Measurements from ENCODE around the gene KIAA1328. TPM values are rescaled to one million over a fixed set of nuclear protein-coding genes. Genes with fewer than 3 reads are reported as not detected.

Gene KIAA1328
- total and polyA plus RNA-seq, 11 donors = 1.4 to 6.4 (median 4.0) TPM

DNA sequence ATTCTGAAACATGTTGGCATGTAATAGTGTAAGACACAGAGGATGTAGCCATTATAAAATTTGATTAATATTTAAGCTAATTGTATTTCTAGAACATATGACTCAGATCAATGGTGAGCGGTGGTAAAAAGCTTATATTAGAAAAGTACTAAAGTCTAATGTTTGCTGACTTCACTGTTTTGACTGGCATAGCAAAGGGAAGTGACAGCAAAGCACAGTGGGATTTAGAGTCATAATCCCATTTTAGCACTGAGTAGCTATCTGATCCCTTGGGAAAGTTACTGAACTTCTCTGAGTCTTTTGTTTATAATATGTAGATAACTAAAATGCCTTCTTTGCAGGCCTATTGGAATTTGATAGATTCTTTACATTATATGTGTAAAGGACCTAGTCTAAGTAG lies 60.4 kb downstream of the KIAA1328 start:
- WGBS, 4 donors = 57 to 80% (median 73%) methylated on average over 1 of the region's 1 CpG
- H3K36me3 ChIP-seq = peaks cover 0 to 6% (median 0%) of the 10 kb centered on the region in 9 donors
- no peak overlapping the region for H3K27ac ChIP-seq
- no peaks in the 10 kb centered on the region for H3K9me3 ChIP-seq
- H3K4me3 ChIP-seq = no peak overlapping the region
- TF ChIP-seq, protein P1, sequence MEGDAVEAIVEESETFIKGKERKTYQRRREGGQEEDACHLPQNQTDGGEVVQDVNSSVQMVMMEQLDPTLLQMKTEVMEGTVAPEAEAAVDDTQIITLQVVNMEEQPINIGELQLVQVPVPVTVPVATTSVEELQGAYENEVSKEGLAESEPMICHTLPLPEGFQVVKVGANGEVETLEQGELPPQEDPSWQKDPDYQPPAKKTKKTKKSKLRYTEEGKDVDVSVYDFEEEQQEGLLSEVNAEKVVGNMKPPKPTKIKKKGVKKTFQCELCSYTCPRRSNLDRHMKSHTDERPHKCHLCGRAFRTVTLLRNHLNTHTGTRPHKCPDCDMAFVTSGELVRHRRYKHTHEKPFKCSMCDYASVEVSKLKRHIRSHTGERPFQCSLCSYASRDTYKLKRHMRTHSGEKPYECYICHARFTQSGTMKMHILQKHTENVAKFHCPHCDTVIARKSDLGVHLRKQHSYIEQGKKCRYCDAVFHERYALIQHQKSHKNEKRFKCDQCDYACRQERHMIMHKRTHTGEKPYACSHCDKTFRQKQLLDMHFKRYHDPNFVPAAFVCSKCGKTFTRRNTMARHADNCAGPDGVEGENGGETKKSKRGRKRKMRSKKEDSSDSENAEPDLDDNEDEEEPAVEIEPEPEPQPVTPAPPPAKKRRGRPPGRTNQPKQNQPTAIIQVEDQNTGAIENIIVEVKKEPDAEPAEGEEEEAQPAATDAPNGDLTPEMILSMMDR (IDR thresholded peaks at IDR 0.05) = no peak
- TF ChIP-seq POLR2A (IDR thresholded peaks at IDR 0.05) = no peak
- ATAC-seq (peak in 1 of 4 donors; percentile 42), DNase-seq (no peak)
- intact Hi-C loops (cut with DNase I) = no loop called here
- H3K4me1 ChIP-seq = peaks cover 0 to 26% (median 5%) of the 10 kb centered on the region in 12 donors
- H3K27me3 ChIP-seq = no peaks in the 10 kb centered on the region

DNA sequence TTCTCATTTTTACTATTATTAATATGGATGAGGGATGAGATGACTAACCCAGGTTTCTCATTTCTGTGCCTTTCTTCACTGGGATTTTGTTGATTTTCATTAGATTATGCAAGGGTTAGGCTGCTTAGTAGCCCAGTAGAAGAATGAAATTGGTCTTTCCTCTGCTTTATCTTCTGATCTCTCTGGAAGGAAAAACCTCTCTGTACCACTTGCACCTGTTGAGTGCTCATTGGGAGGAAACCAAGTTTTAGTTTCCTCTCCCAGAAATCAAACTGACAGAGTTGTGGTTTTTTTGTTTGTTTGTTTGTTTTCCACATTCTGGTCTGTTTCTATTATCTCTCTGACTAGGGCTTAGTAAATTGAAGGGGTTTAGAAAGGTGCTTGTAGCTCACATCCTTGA lies 60.8 kb downstream of the KIAA1328 start:
- H3K27ac ChIP-seq = no peak overlapping the region
- H3K4me1 ChIP-seq = peaks cover 0 to 26% (median 5%) of the 10 kb centered on the region in 12 donors
- no peaks in the 10 kb centered on the region for H3K9me3 ChIP-seq
- DNase-seq (no peak), ATAC-seq (no peak)
- no peaks in the 10 kb centered on the region for H3K27me3 ChIP-seq
- TF ChIP-seq POLR2A (IDR thresholded peaks at IDR 0.05) = no peak
- TF ChIP-seq, protein P1 (IDR thresholded peaks at IDR 0.05) = no peak
- peaks cover 0 to 6% (median 0%) of the 10 kb centered on the region in 9 donors for H3K36me3 ChIP-seq
- H3K4me3 ChIP-seq = no peak overlapping the region
- intact Hi-C loops (cut with DNase I) = no loop called here

DNA sequence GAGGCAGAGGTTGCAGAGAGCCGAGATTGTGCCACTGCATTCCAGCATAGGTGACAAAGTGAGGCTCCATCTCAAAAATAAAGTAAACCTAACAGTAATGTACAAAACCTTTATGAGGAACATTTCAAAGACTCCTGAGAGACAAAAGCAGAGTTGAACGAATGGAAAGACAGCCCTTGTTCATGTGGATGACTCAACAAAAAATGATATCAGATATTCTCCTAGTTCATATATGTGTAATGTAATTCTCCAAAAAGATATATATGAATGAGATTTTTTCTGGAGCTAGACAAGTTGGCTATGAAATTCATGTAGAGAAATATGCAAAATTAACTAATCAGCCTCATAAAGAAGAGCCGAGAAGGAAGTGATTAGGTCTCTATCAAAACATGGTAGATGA lies 61.7 kb downstream of the KIAA1328 start:
- intact Hi-C loops (cut with DNase I) = no loop called here
- H3K4me1 ChIP-seq = peaks cover 0 to 26% (median 5%) of the 10 kb centered on the region in 12 donors
- no peak for DNase-seq
- TF ChIP-seq, protein P1 (IDR thresholded peaks at IDR 0.05) = no peak
- no peak for TF ChIP-seq POLR2A (IDR thresholded peaks at IDR 0.05)
- no peak overlapping the region for H3K27ac ChIP-seq
- no peak overlapping the region for H3K4me3 ChIP-seq
- no peaks in the 10 kb centered on the region for H3K9me3 ChIP-seq
- no peaks in the 10 kb centered on the region for H3K27me3 ChIP-seq
- H3K36me3 ChIP-seq = peaks cover 0 to 6% (median 0%) of the 10 kb centered on the region in 9 donors
- 94 to 98% (median 96%) methylated on average over 3 of the region's 3 CpGs for WGBS, 4 donors
- ATAC-seq = no peak

DNA sequence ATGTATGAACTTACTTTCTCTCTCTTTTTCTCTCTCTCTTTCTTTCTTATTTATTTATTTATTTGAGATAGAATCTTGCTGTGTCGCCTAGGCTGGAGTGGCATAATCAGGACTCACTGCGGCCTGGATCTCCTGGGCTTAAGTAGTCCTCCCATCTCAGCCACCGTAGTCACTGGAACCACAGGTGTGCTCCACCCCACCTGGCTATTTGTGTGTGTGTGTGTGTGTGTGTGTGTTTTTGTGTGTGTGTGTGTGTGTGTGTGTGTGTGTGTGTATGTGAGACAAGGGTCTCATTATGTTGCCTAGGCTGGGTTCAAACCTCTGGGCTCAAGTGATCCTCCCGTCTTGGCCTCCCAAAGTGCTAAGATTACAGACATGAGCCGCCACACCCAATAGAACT lies 64.3 kb downstream of the KIAA1328 start:
- Histone ChIP-seq H3K9me3 (no peaks in the 10 kb centered on the region), H3K27ac (no peak overlapping the region), H3K4me3 (no peak overlapping the region), H3K36me3 (no peaks in the 10 kb centered on the region), H3K4me1 (peaks cover 0 to 16% (median 5%) of the 10 kb centered on the region in 12 donors), H3K27me3 (no peaks in the 10 kb centered on the region)
- ATAC-seq (no peak), DNase-seq (no peak)
- intact Hi-C loops (cut with DNase I) = no loop called here
- no peak for TF ChIP-seq POLR2A (IDR thresholded peaks at IDR 0.05)
- TF ChIP-seq, protein P1 (IDR thresholded peaks at IDR 0.05) = no peak
- WGBS, 4 donors = 86 to 98% (median 91%) methylated on average over 5 of the region's 5 CpGs

Measured in heart left ventricle (tissue), 16 donors.